Measurements from ENCODE around the gene CALD1.

- TF ChIP-seq, protein P1, sequence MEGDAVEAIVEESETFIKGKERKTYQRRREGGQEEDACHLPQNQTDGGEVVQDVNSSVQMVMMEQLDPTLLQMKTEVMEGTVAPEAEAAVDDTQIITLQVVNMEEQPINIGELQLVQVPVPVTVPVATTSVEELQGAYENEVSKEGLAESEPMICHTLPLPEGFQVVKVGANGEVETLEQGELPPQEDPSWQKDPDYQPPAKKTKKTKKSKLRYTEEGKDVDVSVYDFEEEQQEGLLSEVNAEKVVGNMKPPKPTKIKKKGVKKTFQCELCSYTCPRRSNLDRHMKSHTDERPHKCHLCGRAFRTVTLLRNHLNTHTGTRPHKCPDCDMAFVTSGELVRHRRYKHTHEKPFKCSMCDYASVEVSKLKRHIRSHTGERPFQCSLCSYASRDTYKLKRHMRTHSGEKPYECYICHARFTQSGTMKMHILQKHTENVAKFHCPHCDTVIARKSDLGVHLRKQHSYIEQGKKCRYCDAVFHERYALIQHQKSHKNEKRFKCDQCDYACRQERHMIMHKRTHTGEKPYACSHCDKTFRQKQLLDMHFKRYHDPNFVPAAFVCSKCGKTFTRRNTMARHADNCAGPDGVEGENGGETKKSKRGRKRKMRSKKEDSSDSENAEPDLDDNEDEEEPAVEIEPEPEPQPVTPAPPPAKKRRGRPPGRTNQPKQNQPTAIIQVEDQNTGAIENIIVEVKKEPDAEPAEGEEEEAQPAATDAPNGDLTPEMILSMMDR (IDR thresholded peaks at IDR 0.05) = no peak
- TF ChIP-seq ZFX (IDR thresholded peaks at IDR 0.05; ENCODE audit: borderline replicate concordance) = no peak
Observed at GRCh38 chr7:134907639-134908038, 128.2 kb downstream of the CALD1 start.
